Loucy (cell line): ENCODE data around the gene DYNLT2.

Experiments
- H2AFZ ChIP-seq: fragments of 200-600 bp; sonication (generic); 2 replicates; pipeline ENCODE4 v1.6.0; 2016; ENCODE audit warnings: antibody characterized with exemption, mild to moderate bottlenecking, low read length, moderate library complexity
- H3F3A ChIP-seq: fragments of 200-600 bp; 2 replicates; pipeline ENCODE4 v1.6.0; 2016; ENCODE audit warnings: antibody characterized with exemption, low read depth, mild to moderate bottlenecking
- H3K27me3 ChIP-seq: fragments of 200-600 bp; sonication (generic); 2 replicates; pipeline ENCODE4 v1.6.1; 2014; ENCODE audit warnings: low read length, mild to moderate bottlenecking; ENCODE audit not compliant: insufficient read depth, poor library complexity, severe bottlenecking
- H3K36me3 ChIP-seq: fragments of 200-600 bp; sonication (generic); 2 replicates; pipeline ENCODE4 v1.6.1; 2016; ENCODE audit warnings: low read length; ENCODE audit not compliant: insufficient read depth
- H3K4me1 ChIP-seq: fragments of 200-600 bp; sonication (generic); 2 replicates; pipeline ENCODE4 v1.5.1; 2014; ENCODE audit warnings: low read length, mild to moderate bottlenecking; ENCODE audit not compliant: insufficient read depth, poor library complexity, severe bottlenecking
- H3K4me2 ChIP-seq: fragments of 200-600 bp; sonication (generic); 2 replicates; pipeline ENCODE4 v1.6.0; 2014; ENCODE audit warnings: antibody characterized with exemption, low read length, low read depth, mild to moderate bottlenecking; ENCODE audit not compliant: poor library complexity, severe bottlenecking
- H3K4me3 ChIP-seq: fragments of 200-600 bp; sonication (generic); 2 replicates; pipeline ENCODE4 v1.5.1; 2014; ENCODE audit warnings: low read length, mild to moderate bottlenecking, mixed read lengths; ENCODE audit not compliant: poor library complexity, severe bottlenecking
- H3K79me2 ChIP-seq: fragments of 200-600 bp; sonication (generic); 2 replicates; pipeline ENCODE4 v1.6.1; 2014; ENCODE audit warnings: low read length; ENCODE audit not compliant: insufficient read depth
- H3K9ac ChIP-seq: fragments of 200-600 bp; sonication (generic); 2 replicates; pipeline ENCODE4 v1.6.0; 2014; ENCODE audit warnings: mild to moderate bottlenecking, low read depth, low read length, moderate library complexity; ENCODE audit not compliant: poor library complexity, severe bottlenecking
- H3K9me2 ChIP-seq: fragments of 200-600 bp; sonication (generic); replicated peaks from 2 replicates; pipeline ENCODE4 v1.6.1; 2016; ENCODE audit warnings: low read depth, low read length, mixed read lengths
- H3K9me3 ChIP-seq: fragments of 200-600 bp; sonication (generic); 2 replicates; pipeline ENCODE4 v1.6.1; 2014; ENCODE audit warnings: mild to moderate bottlenecking, antibody characterized with exemption, low read length, low read depth; ENCODE audit not compliant: insufficient read depth
- H4K20me1 ChIP-seq: fragments of 200-600 bp; sonication (generic); 2 replicates; pipeline ENCODE4 v1.6.0; 2014; ENCODE audit warnings: antibody characterized with exemption, low read length, mild to moderate bottlenecking; ENCODE audit not compliant: insufficient read depth, poor library complexity, severe bottlenecking
- EZH2phosphoT487 ChIP-seq: fragments of 200-600 bp; IDR thresholded peaks from 2 replicates; pipeline ENCODE4 v1.6.1; 2018; ENCODE audit warnings: antibody characterized with exemption, mild to moderate bottlenecking, moderate library complexity, borderline replicate concordance
- TF ChIP-seq, protein P1 (sequence below): fragments of 200-600 bp; sonication (generic); conservative IDR thresholded peaks from 2 replicates; pipeline ENCODE4 v1.5.1; 2014; ENCODE audit warnings: mild to moderate bottlenecking, antibody characterized with exemption, low read length

DYNLT2 gene

DNA sequence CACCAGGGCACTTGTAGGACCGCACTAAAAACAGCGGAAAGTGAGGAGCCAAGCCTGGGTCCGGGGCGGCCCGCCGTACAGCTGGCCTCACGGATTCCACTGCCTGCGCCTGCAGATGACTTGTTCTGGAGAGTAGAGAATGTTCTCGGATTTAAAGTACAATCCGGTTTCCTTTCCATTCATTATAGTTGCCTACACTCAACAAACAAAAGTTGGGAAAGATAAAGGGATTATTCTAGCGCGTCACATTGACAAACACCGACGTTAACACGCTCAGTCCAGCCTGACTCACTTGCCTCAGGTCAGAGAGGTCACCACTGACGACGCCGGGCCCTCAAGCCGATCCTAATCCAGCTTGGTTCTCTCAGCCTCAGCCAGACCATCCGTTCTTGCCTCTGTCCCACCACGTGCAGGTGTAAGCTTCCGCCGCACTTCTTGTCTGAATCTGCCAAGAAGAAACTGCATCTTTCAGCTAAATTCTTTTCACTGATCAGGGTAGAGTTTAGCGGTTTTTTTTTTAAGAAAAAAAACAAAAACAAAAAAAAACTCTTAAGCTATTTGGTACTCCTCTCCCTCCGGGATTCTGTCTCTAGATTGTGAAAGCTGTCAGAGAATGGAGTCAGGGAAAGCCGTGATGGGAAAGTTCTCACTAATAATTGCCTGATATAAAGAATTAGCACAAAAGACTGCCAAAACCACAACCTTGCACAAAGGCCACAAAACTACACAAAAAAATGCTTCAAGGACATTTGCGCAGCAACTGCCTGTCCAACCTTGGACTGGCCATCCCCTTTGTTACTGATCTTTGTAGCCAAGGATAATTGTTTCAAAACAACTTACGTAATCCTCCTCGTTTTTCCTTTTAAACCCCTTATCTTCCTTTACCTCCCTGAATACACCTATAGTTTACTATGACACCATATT lies 26.0 kb downstream of the DYNLT2 start:
- Histone ChIP-seq H4K20me1 (peaks cover 31% of the 10 kb centered on the region), H3K4me2 (peak overlapping the region; percentile 89), H2AFZ (peak overlapping the region; percentile 96), H3K27me3 (no peaks in the 10 kb centered on the region), H3K79me2 (peaks cover 49% of the 10 kb centered on the region), H3K4me1 (peaks cover 64% of the 10 kb centered on the region), H3K36me3 (no peaks in the 10 kb centered on the region), H3K4me3 (peak overlapping the region; percentile 98), H3K9me3 (no peaks in the 10 kb centered on the region), H3F3A (0 out of 2 replicates have a peak, but pooled peaks cover 4% of the 10 kb centered on the region), H3K9ac (peak overlapping the region; percentile 96), H3K9me2 (no peaks in the 10 kb centered on the region)
- no peak for TF ChIP-seq EZH2phosphoT487
- TF ChIP-seq, protein P1, sequence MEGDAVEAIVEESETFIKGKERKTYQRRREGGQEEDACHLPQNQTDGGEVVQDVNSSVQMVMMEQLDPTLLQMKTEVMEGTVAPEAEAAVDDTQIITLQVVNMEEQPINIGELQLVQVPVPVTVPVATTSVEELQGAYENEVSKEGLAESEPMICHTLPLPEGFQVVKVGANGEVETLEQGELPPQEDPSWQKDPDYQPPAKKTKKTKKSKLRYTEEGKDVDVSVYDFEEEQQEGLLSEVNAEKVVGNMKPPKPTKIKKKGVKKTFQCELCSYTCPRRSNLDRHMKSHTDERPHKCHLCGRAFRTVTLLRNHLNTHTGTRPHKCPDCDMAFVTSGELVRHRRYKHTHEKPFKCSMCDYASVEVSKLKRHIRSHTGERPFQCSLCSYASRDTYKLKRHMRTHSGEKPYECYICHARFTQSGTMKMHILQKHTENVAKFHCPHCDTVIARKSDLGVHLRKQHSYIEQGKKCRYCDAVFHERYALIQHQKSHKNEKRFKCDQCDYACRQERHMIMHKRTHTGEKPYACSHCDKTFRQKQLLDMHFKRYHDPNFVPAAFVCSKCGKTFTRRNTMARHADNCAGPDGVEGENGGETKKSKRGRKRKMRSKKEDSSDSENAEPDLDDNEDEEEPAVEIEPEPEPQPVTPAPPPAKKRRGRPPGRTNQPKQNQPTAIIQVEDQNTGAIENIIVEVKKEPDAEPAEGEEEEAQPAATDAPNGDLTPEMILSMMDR = no peak

- no peaks in the 10 kb centered on the region for H3K9me2 ChIP-seq
- H3K36me3 ChIP-seq = no peaks in the 10 kb centered on the region
- H4K20me1 ChIP-seq = peaks cover 36% of the 10 kb centered on the region
- H3F3A ChIP-seq = 0 out of 2 replicates have a peak, but pooled peaks cover 4% of the 10 kb centered on the region
- peaks cover 57% of the 10 kb centered on the region for H3K79me2 ChIP-seq
- TF ChIP-seq EZH2phosphoT487 = no peak
- TF ChIP-seq, protein P1 = no peak
- H2AFZ ChIP-seq = peak within 1 kb of the TSS; percentile 96
- peaks cover 65% of the 10 kb centered on the region for H3K4me1 ChIP-seq
- no peaks in the 10 kb centered on the region for H3K27me3 ChIP-seq
- peak within 1 kb of the TSS; percentile 98 for H3K4me3 ChIP-seq
- peak within 1 kb of the TSS; percentile 96 for H3K9ac ChIP-seq
- no peaks in the 10 kb centered on the region for H3K9me3 ChIP-seq
- H3K4me2 ChIP-seq = peak within 1 kb of the TSS; percentile 89
Observed at GRCh38 chr6:169724494-169725124, 26.8 kb downstream of the DYNLT2 start, which contains the start of gene PHF10. Gene PHF10, minus strand, starts transcription at chr6:169724500. Its CDS starts 569 bp downstream, at chr6:169723931.

- Histone ChIP-seq H3F3A (no peaks in the 10 kb centered on the region), H3K9ac (no peak overlapping the region), H3K9me3 (no peaks in the 10 kb centered on the region), H2AFZ (no peak overlapping the region), H3K27me3 (no peaks in the 10 kb centered on the region), H3K36me3 (no peaks in the 10 kb centered on the region), H3K4me3 (peak overlapping the region; percentile 59), H3K9me2 (no peaks in the 10 kb centered on the region), H3K4me2 (no peak overlapping the region), H4K20me1 (peaks cover 42% of the 10 kb centered on the region), H3K79me2 (peaks cover 62% of the 10 kb centered on the region), H3K4me1 (peaks cover 68% of the 10 kb centered on the region)
- no peak for TF ChIP-seq EZH2phosphoT487
- TF ChIP-seq, protein P1 = no peak
Observed at GRCh38 chr6:169723991-169724493, 27.3 kb downstream of the DYNLT2 start.
